HG03064 (cell line): ENCODE measurements around the gene YIPF3.
A peak's percentile ranks its signal among the peaks of the same experiment; 100 is the strongest.
"Not testable (repeated sequence)": the region's sequence is repeated elsewhere in the genome, so short reads cannot be mapped to it uniquely, and the experiment has no call there.

ENCODE experiments used
- ATAC-seq: cut with Tn5 transposase; IDR thresholded peaks from one replicate; pipeline ENCODE4 v1.9.1; 2021; ENCODE audit warnings: low read depth; ENCODE audit not compliant: unreplicated experiment

YIPF3 gene

DNA sequence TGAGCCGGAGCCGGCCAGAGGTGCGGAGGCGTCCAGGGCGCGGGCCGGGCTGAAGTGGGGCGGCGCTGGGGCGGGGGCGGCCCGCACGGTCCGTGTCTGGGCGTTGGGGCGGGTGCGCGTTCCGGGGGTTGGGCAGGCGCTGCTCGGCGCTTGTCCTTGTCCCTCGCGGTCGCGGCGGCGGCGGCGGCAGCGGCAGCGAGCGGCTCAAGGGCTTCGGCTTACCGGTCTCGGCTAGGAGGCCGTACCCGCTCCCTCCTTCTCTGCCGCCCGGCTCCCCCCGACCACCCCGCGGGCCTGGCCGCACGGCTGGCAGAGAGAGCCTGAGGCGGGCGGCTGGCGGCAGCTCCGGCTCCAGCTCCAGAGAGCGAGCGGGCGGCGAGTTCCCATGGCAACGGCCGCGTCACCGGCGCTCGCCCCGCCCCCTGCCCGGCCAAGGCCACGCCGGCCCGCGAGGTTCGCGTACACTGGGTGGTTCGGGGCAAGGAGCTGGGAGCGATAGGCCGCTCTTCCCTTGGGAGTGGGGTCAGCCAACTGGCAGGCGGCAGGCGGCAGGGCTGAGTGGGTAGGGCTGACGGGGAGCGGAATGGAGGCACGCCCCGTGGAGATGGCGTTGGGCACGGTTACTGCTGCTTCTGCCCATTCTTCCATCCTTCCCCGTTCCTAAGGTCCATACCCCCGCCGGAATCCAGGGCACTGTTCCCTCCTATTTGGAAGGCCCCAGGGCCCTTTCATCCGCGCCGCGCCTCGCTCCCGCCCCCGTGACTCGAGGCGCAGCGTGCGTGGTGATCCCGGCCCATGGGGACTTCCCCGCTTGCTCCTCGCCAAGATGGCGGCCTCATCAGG, 6.5 kb downstream of the YIPF3 start, which contains the start of gene LRRC73:
Gene LRRC73, minus strand, starts transcription at position 363 of the 843 bp plus-strand sequence. CDS start 561 bp downstream, outside the sequence.
- ATAC-seq: peak; percentile 52

DNA sequence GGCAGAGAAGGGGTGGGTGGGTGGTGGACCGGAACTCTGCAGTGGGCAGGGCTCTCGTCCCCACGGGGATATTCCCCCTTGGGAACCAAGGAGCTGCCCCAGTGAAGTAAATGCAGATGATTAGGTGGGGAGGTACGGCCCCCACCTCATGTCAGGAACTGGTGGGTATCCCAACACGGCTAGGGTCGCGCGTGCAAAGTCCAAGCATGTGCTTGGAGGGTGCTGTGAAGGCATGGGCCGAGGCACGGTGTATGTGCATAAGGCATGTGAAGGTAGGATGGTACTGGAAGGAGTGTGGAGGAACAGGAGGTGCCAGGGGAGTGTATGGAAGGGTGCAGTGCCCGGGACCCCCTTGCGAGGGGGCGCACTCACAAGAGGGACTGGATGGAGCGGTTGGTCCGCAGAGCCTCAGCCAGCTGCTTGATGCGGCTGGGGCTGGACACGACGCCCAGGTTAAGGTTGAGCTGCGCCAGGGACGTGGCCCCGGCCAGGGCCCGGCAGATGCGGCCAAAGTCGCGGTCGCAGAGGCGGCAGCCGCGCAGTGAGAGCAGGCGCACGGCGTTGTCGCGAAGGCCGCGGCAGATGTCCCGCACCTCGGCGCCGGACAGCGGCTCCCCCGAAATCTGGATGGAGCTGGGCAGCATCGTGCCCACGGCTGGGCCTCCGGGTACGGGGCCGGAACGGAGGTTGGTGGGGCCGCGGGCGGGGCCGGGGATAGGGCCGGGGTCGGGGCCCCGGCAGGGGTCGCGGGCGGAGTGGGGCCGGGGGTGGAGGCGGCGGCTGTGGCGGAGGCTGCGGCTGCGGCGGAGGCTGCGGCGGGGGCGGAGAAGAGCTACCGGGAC, 7.4 kb downstream of the YIPF3 start:
- peak; percentile 11 for ATAC-seq

DNA sequence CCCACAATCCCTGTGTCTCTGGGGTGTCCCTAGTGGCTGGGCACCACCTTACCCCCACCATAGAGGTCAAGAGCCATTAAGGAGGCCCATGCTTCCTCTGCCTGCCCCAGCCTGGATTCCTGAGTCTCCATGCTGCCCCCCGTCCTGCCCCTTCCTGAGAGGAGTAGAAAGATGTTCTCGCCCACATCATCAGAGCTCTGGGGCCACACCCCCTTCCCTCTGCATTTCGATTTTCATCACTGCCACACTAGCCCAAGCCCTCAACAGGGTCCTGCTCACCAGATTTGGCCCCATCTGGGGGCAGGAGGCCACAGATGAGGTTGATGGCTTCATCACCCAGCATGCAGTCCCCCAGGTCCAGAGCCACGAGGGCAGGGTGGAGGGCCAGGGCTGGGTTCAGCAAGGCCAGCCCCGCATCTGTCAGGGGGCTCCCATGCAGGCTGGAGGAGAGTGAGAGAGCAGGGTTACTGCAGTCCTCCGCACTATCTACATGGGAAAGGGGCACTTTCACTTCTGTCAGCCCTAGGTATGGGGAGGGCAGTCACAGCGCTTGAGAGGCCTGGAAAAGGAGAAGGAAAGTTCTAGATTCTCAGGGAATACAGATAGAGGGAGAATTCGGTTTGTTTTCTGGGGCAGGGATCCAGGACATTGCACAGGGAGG, 8.1 kb downstream of the YIPF3 start:
- no peak for ATAC-seq

DNA sequence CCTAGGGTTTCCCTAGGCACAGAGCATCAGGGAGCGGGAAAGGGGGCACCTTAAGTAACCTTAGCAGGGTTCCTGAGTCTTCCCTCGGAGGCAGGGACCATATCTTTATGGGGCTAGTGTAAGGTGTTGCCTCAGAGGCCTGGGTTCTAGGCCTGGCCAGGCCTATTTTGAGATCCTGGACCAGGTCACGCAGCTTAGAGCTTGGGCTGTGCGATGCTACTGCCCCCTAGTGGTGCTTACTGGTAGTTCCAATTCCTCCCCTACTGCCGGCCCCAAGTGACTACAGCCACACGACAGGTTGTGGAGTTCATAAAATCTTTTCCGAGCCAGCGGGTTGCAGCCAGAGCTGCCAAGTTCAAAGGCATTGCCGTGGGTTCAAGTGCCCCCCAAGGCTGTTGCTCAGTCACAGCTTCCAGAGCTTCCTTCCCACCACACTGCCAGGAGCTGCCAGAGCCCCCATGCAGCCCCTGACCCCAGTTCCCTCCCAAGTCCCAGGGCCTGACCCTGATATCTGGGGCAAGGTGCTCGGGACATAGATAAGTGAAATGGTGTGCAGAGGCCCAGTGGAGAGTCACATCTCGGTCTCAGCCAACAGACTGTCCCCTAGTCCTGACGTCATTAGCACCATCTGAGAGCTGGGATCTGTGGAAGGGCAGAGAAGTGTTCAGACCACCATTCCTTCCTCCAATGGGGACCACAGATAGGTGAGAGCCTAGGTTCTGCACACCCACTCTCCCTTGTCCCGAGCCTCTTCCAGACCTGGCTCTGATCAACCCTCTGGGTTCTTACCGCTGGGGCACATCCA, 9.9 kb downstream of the YIPF3 start:
- ATAC-seq: no peak

DNA sequence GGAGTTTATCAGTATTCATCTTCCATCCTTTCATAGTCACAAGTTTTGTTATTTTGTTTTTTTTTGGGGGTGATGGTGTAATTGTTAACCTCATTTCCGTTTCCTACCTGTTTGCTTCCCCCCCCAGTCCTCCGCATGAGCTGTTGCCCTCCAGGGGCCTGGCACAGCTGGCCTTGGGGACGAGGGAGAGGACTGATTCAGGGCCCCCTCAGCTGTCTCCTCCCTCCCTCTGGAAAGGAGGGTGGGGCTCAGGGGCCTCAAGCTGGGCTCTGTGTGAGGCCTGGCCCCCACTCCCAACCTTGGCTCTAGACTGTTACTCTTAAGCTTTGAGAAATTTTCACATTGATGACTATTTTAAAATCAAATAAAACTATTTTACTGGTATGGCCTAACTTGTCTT, 10.6 kb downstream of the YIPF3 start:
- ATAC-seq: no peak

DNA sequence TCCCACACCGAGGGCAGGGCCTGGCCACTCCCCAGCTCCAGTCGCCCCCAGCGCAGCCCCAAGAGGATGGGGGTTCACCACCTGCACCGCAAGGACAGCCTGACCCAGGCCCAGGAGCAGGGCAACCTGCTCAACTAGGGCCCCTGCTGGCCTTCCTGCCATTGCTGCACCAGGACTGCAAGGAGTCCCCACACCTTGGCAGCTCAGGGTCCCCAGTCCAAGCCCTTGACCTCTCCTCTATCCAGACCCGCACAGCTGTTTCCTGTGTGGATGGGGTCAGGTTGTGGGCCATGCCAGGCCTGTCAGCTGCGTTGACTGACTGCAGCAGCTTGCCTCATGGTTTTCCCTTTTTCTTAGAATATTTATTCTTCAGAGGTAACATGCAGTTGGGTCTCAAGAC, 11.0 kb downstream of the YIPF3 start:
- ATAC-seq: no peak

DNA sequence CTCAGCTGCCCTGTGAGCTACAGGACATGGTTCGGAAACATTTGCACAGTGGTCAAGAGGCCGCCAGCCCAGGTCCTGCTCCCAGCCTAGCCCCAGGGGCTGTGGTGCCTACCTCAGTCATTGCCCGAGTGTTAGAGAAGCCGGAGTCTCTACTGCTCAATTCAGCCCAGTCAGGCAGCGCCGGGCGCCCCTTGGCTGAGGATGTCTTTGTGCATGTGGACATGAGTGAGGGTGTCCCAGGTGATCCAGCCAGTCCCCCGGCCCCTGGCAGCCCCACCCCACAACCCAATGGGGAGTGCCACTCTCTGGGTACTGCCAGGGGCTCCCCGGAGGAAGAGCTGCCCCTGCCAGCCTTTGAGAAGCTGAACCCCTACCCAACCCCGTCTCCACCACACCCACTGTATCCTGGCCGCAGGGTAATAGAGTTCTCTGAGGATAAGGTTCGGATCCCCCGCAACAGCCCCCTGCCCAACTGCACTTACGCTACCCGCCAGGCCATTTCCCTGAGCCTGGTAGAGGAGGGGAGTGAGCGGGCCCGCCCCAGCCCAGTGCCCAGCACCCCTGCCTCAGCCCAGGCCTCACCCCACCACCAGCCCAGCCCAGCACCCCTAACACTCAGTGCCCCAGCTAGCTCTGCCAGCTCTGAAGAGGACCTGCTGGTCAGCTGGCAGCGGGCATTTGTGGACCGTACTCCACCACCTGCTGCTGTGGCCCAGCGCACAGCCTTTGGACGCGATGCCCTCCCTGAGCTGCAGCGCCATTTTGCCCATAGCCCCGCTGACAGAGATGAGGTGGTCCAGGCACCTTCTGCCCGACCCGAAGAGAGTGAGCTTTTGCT, 11.8 kb downstream of the YIPF3 start:
- no peak for ATAC-seq

DNA sequence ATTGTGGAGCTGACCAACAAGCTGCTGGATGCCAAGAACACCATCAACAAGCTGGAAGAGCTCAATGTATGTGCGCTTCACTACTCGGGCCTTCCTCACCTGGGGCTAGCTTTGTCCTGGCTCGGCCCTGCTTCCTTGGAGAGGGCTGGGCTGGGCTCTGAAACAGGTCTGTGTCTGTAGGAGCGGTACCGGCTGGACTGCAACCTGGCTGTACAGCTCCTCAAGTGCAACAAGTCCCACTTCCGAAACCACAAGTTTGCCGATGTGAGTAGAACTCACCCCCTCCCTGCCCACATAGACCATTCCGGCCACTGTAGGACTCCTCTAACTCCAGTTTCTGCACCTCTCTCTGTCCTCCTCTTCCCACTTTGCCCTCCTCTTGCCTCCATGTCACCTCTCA, 13.3 kb downstream of the YIPF3 start:
- ATAC-seq: no peak

DNA sequence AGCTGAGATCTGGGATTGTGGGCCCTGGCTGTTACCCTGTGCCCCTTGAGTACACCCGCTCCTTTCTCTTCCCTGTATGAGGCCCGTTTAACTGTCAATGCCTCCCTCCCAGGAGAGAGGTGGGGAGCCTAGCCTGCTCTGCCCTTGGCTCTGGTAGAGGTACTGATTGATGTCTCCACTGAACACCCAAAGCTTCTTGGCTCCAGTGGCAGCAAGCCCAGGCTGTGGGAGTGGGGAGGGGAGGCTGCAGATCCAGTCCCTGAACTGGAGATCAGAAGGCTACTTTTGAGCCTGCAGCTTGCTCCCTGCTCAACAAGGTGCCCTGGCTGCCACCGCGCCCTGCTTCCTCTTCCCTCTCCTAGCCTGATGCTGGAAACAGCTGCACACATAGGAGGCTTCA, 14.1 kb downstream of the YIPF3 start:
- no peak for ATAC-seq

DNA sequence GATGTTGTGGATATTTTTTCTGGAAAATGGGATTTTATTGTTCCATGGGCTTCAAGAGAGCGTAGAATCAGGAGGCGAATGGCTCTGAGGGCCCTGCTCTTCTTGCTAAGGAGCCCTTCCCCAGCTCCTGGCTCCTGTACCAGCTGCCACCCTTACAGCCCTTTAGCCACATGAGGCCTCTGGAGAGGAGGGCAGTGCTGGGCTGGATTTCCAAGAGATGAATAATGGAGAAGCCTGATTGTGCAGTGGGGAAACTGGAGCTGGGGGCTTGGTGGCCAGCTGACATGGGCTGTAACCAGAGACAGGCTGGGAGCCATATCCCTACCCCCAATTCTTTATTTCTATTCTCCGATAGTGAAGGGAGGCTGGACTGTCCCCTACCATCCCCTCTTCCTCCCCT, 15.8 kb downstream of the YIPF3 start:
- ATAC-seq: no peak

DNA sequence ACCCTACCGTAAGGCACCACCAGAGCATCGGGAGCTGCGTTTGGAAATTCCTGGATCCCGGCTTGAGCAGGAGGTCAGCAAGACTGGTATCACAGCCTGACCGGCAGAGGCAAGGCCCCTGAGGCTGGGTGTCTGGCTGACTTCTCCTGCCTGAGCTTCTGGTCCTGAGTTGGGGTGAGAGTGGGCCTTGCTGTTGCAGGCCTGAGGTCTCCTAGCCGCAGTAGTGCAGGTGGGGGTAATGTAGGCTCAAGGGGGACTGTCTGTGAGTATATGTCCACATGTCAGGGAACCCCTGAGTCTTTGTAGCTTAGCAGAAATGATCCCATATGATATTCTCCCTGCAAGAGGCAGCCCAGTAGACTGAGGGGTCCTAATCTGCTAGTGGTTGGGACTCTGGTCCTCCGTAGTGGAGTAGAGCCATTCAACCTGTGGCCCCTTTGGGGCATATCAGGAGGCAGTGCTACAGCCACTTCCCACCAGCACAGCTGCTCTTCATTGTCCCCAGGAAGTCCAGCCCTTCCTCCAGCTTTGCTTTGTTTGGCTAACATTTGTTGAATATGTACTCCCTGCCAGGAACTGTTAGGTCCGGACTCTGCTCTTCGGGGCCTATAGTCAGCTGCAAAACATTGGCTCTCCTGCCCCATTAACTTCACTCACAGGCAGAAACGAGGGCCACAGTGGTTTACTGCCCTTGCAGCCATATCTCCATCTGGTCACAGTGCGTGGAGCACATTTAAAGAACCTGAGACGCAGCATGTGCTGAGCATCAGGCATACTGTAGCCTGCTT, 17.5 kb downstream of the YIPF3 start:
- ATAC-seq: no peak

DNA sequence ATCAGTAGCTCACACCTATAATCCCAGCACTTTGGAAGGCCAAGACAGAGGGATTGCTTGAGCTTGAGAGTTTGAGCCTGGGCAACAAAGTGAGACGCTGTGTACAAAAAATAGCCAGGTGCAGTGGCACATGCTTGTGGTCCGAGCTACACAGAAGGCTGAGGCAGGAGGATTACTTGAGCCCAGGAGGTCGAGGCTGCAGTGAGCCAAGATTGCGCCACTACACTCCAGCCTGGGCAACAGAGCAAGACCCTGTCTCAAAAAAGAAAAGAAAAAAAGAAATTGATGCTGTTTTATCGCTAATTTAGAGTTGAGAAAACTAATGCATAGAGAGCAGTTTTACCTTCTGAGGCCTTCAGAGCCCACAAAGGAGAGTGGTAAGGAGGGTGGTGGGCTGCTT, 18.4 kb downstream of the YIPF3 start:
- ATAC-seq: not testable (repeated sequence)

DNA sequence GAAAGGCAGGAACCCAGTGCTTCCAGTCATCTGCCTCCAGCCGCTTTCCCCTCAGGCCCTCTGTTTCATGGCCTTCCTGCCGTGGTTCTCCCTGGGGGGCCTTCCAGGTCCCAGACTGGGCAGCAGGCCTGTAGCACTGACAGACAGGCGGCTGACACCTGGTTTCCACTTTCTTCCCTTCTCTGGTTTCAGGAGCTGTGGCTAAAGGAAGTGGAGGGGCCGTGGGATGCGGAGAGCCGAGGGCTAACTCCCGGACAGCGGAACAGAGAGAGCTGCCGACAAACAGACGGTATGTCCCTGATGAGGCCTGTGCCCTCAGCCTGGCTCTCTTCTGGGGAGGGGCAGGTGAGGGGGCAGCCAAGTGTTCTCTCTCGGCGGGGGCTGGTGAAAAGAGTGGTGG, 19.0 kb downstream of the YIPF3 start:
- no peak for ATAC-seq

DNA sequence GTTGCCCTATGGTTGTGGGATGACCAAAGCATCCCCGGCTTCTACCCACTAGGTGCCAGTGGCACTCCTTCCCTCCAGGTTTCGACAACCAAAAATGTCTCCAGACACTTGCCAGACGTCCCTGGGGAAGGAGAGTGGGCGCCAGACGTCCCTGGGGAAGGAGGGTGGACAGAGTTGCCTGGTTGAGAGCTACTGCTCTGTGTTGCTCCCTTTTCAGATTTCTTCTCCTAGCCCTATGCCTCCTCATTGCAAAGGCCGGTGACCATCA, 19.7 kb downstream of the YIPF3 start:
- no peak for ATAC-seq

DNA sequence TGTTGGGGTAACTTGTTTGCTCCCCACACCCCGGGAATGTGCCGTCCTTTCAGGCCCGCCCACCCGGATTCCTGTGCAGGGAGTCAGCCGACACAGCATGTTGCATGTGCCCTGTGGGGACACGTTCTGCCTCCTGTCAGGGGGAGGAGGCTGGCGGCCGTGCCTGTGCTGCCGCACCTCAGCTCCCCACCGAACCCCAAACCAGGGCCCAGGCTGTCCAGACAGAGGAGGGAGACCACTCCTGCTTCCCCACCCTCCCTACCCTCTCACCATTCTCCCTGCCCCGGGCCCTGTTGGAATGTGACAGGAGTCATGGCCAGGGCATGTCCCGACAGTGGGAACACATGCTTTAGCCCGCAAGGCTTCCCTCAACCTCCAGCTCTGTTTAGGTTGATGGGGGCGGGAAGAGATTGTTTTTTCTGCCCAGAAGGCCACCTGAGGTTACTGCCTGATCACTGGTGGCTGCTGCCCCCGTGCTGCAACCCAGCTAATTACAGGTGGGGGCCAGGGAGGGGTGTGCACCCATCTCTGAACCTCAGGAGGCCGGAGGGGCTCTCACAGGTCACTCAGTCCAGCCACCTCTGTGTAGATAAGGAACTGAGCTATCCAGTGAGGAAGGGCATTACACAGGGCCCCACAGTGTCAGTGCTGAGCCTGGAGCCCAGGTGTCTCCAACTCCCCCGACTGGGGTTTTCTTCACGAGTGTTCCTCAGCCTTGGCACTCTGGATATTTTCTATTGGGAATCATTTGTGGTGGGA, 20.2 kb downstream of the YIPF3 start:
- no peak for ATAC-seq

DNA sequence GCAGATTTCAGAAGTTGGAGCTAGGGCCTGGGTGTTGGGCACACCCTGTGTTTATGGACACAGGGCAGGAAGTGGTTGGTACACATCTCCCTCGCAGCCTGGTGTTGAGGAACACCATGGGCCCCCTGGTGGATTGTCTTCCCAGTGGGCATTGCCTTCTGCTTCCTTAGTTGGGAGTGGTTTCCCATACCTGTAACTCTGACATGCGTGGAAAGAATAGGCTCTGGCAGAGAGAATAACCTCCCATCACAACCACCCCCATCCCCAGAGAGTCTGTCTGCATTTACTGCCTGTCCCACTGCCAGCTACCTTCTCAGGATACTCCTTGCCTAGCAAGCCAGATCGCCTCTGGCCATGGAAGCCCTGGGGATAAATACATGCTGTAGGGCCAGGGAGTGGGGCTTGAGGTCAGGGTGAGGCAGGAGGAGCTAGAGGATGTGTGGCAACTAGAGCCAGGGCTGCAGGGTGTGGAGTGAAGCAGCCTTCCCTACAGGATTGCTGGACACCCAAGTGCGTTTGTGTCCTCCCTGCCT, 21.3 kb downstream of the YIPF3 start:
- no peak for ATAC-seq

DNA sequence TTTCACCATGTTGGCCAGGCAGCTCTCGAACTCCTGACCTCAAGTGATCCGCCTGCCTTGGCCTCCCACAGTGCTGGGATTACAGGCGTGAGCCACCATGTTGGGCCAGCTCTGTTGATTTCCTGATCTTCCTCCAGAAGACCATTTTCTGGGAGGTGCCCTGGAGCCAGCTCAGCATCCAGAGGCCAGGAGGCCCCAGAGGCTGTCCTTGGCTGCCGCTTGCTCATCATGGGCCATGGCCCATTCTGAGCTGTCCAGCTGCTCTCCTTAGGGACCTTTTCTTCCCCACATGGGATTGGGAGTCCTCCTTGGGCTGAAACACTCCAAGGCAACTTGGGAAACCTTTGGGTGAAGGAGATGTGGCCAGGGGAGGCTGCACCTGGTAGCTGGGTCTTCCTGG, 22.0 kb downstream of the YIPF3 start:
- no peak for ATAC-seq

DNA sequence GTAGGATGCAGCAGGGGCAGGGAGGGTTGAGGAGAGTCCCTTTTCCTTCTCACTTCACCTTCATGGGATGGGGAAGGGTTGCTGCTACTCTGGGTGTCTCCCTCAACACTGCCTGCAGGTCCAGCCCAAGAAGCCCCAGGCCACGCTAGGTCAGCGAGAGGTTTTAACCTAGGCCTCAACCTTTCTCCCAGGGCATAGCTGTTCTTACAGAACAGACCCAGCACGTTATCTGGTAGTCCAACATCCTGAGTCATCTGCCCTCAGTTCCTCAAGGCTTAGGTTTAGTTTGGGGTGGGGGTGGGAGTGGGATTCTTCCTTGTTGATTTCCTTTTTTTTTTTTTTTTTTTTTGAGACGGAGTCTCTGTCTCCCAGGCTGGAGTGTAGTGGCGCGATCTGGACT, 22.4 kb downstream of the YIPF3 start:
- no peak for ATAC-seq
